Amygdala (tissue), 56 donors: ENCODE measurements around the gene ENTREP3.
"Not testable (repeated sequence)": the region's sequence is repeated elsewhere in the genome, so short reads cannot be mapped to it uniquely, and the experiment has no call there.

ENCODE experiments used
- DNase-seq, 56 donors: peaks; one replicate each; lab custom pipeline; 2025; lab: John Stamatoyannopoulos, UW

The ENTREP3 gene

DNA sequence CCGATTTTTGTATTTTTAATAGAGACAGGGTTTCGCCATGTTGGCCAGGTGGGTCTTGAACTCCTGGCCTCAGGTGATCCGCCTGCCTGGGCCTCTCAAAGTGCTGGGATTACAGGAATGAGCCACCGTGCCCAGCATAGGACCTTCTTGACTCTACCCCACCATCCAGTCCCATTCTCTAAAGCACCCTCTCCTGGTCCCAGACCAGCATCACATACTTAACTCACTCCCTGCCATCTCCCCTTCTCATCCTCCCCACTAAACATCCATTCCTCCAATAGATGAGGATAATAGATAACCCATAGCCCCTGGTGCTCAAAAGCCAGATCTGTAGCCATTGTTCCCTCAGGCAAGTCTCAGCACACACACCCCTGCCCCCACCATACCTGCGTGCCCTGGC lies 2.1 kb downstream of the ENTREP3 start:
- no peak for DNase-seq

DNA sequence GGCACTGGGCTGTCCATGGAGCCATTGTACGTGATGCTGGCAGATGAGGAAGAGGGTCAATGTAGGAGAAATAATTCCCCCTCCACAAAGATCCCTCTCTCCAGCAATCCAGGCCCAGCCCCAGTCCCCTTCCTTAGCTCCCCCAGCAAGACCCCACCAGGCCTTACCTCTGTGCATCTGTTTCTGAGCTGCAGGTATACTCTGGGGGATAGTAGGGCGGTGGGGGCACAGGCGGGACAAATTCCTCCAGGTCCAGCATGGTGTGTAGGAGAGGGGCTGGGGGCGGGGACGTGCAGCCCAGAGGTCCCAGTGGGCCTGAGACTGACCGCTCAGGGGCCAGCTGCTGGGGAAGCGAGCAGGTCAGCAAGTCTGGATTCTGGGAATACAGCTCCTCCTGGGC lies 3.7 kb downstream of the ENTREP3 start:
- no peak for DNase-seq

DNA sequence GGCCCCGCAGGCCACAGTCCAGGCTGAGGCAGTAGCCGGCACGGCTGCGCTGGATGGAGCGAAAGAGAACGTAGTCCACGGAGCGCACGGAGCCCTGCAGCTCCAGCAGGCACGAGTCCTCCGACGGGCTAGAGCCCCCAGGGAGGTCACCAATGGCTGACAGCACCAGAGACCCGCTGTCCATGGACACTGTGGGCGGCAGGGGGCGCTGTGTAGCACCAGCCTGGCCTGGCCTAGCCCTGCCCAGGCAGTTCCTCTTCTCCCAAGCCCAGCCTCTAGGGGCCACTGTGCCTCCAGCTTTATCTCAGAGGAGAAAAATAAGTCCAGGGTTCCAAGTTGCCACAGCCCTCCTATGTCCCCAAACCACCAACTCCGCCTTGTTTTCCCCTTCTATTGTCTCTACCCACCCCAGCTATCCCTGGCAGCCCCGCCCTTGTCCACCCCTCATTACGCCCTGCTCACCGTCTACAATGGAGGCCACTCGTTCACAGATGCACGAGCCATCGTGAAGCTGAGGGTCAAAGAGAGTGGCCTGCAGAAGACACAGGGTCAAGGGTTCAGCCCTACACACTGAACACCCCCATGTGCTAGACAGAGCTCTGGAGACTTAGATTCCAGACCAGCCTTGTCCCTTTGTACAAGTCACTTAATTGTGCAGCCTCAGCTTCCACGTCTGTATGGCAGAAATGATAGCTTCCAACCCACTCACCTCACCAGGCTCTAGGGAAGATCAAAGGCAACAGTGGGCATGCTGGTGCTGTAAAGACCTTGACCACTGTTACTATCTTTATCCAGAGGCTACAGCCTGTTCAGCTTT lies 4.4 kb downstream of the ENTREP3 start:
- DNase-seq = peak in 55 of 56 donors; percentile 35 to 94 (median 81)

DNA sequence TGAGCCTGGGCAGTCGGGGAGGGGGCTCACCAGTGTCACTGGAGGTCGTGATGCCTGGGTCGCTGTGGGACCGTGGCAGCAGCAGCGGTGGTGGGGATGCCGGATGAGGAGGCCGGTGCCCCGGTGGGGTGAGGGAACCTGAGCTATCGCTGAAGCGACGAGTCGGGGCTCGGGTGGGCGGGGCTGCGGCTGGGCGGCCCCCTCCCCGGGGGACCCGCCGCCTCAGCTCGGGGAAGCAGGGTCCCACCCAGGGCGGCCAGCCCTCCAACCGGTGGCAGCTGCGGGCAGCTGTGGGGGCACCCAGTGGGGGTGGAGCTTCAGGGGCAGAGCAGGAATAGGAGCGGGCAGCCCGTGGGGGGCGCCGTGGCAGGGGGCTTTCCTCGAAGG lies 5.0 kb downstream of the ENTREP3 start:
- DNase-seq = no peak

DNA sequence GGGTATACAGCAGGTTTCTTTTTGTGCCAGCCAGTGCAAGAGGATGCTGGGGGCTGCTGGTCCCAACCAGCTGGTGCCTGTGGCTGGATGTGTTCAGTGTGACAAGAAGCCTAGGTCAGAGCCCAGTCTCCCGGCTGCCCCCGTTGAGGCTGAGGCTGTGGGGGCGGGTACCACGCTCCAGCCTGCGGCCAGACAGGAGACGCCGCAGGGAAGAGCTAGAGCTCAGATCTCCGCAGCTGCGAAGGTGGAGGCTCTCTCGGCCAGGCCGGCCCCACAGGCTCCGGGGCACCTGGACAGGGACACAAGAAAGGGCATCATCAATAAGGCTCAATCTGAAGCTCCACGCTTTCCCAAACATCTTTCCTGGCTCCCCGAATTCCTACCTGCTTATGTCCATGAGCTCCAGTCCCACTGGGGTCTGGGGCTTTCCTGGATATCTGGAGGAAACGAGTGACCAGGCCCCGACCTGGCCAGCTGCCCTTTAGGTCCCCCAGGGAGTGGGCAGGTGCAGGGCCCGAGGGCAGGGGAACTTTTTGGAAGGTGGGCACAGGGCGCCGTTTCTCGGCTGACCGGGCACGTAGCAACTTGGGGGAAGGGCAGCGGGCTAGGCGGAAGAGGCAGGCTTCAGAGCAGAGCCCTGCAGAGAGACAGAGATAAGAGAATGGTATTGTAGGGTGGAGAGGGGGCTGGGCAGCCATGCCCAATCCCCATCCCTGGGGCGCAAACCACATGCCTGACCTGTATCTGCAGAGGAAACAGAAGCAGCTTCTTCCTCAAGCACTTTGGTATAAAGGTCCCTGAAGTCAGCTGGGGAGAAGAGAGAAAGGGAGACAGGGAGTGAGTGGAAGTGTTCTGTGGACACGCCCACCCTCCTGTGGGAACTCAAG lies 7.4 kb downstream of the ENTREP3 start:
- DNase-seq = no peak

DNA sequence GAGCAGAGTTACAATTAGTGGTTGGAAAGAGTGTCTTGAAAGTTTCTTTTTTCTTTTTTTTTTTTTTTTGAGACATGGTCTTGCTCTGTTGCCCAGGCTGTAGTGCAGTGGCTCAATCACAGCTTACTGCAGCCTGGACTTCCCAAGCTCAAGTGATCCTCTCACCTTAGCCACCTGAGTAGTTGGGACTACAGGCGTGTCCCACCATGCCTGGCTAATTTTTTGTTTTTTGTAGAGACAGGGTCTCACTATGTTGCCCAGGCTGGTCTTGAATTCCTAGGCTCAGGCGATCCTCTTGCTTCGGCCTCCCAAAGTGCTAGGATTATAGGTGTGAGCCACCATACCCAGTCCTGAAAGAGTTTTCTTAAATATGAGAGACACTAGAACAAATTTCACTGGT lies 8.5 kb downstream of the ENTREP3 start:
- not testable (repeated sequence) for DNase-seq

DNA sequence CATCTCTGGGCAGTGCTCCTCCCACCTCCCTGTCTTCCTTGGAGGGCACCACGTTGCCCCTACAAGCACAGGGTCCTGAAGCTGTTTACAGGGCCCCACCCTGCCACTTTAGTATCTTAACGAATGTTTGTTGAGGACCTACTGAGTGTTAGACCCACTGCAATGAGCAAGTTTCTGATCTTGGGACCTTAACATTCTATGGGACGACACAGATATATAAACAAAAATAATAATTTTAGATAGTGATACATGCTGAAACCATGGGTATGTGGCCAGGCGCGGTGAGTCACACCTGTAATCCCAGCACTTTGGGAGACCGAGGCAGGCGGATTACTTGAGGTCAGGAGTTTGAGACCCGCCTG lies 10.1 kb downstream of the ENTREP3 start:
- DNase-seq = no peak

DNA sequence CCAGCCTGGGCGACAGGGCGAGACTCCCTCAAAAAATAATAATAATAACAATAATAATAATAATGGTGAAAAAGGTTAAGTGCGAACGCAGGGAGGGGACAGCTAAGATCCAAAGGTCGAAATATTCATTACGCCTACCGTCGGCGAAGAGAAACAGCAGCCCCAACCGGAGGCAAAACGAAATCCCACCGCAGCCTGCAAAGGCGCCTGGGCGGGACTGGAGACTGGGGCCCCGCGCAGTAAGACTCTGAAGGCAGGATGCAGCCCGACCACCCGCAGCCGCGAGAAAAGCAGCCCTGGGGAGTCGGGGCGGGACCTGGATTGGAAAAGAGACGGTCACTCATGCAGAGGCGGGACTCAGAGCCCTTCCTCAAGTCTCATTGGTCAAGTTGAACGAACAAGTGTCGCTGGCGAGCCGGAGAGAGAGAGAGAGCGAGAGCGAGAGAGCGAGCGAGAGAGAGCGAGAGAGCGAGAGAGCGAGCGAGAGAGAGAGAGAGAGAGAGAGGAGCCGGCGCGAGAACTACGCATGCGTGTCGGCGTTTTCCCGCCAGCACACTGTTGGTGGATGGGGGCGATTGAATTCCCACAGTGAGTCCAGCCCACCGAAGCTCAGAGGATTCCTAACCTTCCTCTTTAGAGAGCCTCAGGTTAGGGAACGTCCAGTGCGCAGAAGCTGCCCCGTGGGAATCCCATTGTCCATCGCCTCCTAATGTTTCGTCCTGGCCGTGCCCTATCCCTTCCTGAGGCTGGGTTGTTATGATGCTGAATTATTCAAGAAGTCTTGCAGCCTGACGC lies 10.7 kb downstream of the ENTREP3 start:
- peak; percentile 68 to 99 (median 96) for DNase-seq

DNA sequence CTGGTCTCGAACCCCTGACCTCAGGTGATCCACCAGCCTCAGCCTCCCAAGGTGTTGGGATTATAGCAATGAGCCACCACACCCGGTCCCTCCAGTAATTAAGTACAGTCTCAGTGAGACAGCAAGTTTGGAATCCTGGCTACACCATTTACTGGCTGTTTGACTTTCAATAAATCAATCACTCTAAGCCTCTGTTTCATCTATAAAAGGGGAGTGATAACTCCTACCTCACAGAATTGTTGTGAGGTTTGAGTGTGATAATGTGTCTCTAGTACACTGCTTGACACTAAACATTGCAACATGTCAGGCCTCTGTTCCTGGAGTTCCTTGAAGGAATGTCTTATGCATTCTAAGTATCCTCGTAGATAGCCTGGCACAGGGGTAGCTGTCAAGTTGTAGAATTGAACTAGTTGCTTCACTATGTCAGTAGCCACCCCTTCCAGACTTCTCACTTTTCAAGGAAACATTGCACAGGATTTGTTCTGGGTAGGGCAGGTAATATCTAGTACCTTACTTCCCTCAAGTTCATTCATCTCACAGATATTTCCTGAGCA lies 12.4 kb downstream of the ENTREP3 start:
- no peak for DNase-seq

DNA sequence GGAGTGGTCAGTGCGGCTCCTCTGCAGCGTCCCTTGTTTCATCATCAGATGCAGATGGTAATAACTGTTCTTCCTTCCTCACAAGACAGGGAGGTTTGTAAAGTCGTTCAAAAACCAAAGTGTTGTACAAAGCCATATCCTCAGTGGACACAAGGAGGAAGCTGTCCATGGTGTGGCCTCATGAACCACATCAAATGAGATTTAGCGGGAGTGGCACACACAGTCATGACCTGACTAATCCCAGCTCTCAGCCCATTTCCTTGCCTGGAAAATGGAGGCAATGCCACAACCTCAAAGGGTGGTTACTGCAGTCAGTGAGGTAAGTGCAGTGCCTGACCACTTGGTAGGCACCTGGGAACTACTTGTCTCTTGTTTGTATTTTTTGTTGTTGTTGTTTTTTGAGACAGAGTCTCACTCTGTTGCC lies 13.4 kb downstream of the ENTREP3 start:
- no peak for DNase-seq

DNA sequence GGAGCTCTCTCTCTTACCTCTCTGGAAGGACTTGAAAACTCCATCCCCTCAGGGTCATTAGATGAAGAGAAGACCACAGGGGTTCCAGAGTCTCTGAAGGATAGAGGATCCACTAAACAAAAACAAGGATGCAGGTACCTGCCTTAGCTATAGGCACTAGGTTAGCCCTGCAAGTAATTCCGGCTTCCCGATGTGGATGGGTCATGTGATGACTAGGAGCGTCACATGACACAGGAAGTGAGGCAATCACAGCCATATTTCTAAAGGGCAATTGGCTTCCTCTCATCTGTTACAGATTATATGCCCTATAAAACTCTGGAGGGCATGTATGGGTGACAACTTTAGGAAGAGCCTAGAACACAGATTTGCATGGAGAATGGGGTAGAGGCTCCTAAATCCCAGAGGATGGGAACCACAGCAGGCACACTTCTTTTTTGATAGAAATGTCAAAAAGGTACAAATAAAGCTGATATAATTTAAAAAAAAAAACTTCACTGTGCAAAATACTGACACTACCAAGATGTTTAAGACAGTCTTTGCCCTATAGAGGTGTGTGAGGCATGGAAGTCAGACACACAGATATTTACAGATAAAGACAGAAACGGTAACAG lies 14.1 kb downstream of the ENTREP3 start:
- peak in 54 of 56 donors; percentile 11 to 91 (median 67) for DNase-seq

DNA sequence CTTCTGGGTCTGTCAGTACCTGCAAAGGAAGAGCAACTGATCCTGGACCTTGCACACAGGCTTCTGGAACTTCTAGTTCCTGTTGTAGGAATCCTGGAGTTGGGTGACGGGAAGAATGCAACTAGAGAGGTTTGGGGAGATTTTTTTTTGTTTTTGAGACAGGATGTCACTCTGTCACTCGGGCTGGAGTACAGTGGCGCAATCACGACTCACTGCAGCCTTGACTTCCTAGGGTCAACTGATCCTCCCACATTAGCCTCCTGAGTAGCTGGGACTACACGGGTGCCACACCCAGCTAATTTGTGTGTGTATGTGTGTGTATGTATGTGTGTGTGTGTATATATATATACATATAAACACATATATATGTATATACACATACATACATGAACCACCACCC lies 18.8 kb downstream of the ENTREP3 start:
- DNase-seq = no peak

DNA sequence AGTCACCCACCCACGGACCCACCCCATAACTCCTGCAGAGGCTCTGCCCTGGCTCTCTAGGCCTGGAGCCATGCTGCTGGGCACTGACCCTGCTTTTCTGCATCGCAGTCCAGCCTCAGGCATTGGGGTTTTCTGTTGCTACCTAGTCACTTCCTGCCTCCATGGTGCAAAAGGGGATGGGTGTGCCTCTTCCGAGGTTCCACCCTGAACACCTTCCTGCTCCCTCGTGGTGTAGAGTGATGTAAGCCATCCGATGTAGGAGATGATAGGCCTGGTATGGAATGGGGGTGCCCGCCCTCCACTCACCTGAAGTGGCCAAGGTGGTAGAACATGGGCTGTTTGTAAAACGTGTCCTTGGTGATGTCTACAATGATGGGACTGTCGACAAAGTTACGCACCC lies 19.9 kb downstream of the ENTREP3 start:
- not testable (repeated sequence) for DNase-seq

DNA sequence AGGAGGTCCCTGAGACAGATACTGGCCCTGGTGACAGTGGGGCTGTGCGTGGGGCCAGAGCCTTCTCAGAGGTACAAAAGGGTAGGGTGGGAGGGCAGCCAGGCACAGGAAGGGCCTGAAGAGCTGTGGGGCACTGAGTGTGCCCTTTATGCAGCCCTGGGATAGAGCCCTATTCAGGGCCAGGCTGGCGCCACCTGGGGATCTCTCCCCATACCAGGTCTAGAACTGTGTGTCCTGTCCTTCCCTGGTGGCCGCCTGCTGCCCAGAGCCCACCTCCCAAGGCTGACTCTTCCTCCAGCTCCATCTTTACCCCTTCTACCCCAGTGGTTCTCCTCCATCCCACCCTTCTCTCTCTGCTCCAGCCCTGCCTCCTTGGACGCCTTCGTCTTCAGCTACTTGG lies 21.8 kb downstream of the ENTREP3 start:
- not testable (repeated sequence) for DNase-seq

DNA sequence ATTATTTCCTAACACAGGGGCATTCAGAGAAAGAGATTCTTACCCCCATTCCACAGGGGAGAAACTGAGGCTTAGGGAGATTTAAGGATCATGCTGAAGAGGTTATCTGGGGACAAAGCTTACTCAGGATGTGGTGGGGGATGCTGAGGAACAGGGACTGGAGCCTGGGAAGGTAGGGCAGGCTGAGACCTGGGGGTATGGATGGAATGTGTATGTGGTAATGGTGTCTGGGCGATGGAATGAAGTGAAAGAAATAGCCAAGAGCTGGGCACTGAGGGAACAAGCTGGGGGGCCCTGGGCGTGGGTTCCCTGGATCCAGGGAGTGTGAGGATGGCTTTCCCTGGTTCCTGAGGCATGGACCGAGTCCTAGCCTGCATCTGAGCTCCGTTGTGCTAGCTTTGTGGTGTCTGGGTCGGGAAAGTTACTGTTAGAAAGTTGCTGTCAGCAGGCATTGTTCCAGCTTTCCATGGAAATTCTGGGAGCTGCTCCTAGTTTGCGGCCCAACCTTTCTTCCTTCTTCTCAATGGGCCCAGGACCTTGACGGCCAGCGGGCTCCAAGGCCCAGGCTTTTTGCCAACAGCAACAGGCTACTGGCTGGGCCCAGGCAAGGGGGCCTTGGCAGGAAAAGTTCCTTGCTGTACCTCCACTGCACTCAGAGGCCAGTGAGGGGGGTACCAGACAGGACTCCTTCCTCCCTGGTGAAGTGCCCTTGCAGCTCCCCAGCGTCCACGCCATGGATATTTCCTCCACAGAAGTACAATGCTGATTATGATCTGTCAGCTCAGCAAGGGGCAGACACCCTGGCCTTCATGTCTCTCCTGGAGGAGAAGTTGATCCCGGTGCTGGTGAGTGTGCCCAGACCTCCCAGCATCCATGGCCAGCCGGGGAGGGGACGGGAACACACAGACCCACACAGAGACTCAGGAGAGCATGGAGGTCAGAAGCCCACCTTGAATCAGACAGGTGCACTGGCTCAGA lies 23.0 kb downstream of the ENTREP3 start:
- peak in 29 of 56 donors; percentile 3 to 67 (median 27) for DNase-seq

DNA sequence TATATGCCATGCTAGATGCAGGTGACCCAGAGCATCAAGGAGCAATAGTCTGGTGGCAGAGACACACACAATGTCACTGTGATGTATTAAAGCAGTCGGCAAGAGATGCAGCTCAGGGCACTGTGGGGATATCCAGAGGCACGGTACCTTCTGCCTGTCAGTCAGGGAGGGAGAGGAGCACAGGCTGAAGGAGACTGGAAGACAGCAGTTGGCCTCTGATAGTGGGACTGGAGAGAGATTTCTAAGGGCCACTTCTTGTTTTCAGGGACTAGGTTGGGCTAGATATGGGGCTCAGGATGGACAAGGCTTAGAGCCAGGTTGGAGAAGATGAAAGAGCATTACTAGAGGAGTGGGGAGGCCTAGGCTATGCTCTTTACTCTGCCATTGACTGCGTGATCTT lies 24.0 kb downstream of the ENTREP3 start:
- not testable (repeated sequence) for DNase-seq

DNA sequence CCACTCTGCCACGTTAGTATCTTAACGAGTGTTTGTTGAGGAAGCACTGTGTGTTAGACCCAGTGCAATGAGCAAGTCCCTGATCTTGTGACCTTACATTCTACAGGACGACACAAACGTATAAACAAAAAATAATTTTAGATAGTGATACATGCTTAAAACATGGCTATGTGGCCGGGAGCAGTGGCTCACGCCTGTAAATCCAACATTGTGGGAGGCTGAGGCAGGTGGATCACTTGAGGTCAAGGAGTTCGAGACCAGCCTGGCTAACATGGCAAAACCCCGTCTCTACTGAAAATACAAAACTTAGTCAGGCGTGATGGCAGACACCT lies 27.2 kb downstream of the ENTREP3 start:
- DNase-seq = no peak

DNA sequence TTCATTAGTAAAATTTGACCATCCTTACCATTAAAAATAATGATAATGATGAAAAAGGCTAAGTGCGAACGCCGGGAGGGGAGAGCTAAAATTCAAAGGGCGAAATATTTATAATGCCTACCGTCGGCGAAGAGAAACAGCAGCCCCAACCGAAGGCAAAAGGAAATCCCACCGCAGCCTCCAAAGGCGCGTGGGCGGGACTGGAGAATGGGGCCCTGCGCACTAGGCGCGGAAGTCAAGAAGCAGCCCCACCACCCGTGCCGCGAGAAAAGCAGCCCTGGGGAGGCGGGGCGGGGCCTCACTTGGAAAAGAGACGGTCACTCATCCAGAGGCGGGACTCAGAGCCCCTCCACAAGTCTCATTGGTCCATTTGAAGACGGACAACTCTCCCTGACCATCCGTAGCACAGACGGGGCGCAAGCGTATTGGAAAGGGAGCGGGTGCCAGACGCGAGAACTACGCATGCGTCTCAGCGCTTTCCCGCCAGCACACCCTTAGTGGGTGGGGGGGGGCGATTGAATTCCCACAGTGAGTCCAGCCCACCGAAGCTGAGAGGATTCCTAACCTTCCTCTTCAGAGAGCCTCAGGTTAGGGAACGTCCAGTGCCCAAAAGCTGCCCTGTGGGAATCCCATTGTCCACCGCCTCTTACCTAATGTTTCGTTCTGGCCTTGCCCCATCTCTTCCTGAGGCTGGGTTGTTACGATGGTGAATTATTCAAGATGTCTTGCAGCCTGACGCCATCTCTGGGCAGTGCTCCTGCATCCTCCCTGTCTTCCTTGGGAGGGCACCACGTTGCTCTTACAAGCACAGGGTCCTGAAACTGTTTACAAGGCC lies 27.8 kb downstream of the ENTREP3 start:
- peak; percentile 88 to 99 (median 96) for DNase-seq
